PC-3 (cell line): ENCODE measurements around the gene GZF1. TPM values are rescaled to one million over a fixed set of nuclear protein-coding genes. Genes with fewer than 3 reads are reported as not detected.

Experiments
- ATAC-seq: fragments of 200-7000 bp; cut with Tn5 transposase; 2 replicates; pipeline ENCODE4 v1.9.1; 2020; ENCODE audit warnings: mild to moderate bottlenecking, moderate library complexity
- BruUV-seq: library from RNA; stranded (reverse); fragments of 400-500 nt; replicated peaks from 2 replicates; lab custom pipeline; 2021; lab: Mats Ljungman, UMichigan
- CTCF ChIA-PET: fragments of 300-600 bp; sonication (Branson Sonifier 250); formaldehyde crosslinking; loops from one replicate; lab custom pipeline; 2022; ENCODE audit warnings: antibody characterized with exemption; lab: Charles Lee
- POLR2A ChIA-PET: fragments of 300-600 bp; sonication (Branson Sonifier 250); formaldehyde crosslinking; loops from one replicate; lab custom pipeline; 2022; ENCODE audit warnings: antibody characterized with exemption; ENCODE audit not compliant: unreplicated experiment; lab: Charles Lee
- DNase-seq: peaks from one replicate; pipeline ENCODE4 v3.0.0-alpha.2; 2015
- H2AFZ ChIP-seq: fragments of 300-600 bp; sonication (generic); 2 replicates; pipeline ENCODE4 v1.6.0; 2016; ENCODE audit warnings: antibody characterized with exemption, low read length
- H3F3A ChIP-seq: fragments of 300-600 bp; sonication (generic); one replicate; pipeline ENCODE4 v1.6.0; 2017; ENCODE audit warnings: antibody characterized with exemption, low read length, control low read depth, mild to moderate bottlenecking; ENCODE audit not compliant: unreplicated experiment
- H3K27ac ChIP-seq: fragments of 300-600 bp; sonication (generic); 2 replicates; pipeline ENCODE4 v1.5.1; 2016; ENCODE audit warnings: mild to moderate bottlenecking, low read length
- H3K27me3 ChIP-seq: fragments of 300-600 bp; sonication (generic); 2 replicates; pipeline ENCODE4 v1.6.1; 2016; ENCODE audit warnings: low read length, mixed read lengths
- H3K36me3 ChIP-seq: fragments of 300-600 bp; sonication (generic); 2 replicates; pipeline ENCODE4 v1.6.1; 2016; ENCODE audit warnings: low read depth, mixed run types, low read length, mixed read lengths
- H3K4me1 ChIP-seq: fragments of 300-600 bp; sonication (generic); 2 replicates; pipeline ENCODE4 v1.5.1; 2016; ENCODE audit warnings: low read length; ENCODE audit not compliant: insufficient read depth
- H3K4me2 ChIP-seq: fragments of 300-600 bp; sonication (generic); 2 replicates; pipeline ENCODE4 v1.6.0; 2016; ENCODE audit warnings: low read length
- H3K4me3 ChIP-seq: fragments of 300-600 bp; sonication (generic); 2 replicates; pipeline ENCODE4 v1.5.1; 2016; ENCODE audit warnings: mild to moderate bottlenecking, low read length, mixed read lengths
- H3K79me2 ChIP-seq: fragments of 300-600 bp; sonication (generic); 2 replicates; pipeline ENCODE4 v1.6.1; 2017; ENCODE audit warnings: low read length, mixed read lengths
- H3K9ac ChIP-seq: fragments of 300-600 bp; sonication (generic); 2 replicates; pipeline ENCODE4 v1.6.0; 2016; ENCODE audit warnings: mild to moderate bottlenecking, low read length
- H3K9me2 ChIP-seq: fragments of 300-600 bp; sonication (generic); replicated peaks from 2 replicates; pipeline ENCODE4 v1.6.1; 2016; ENCODE audit warnings: mixed run types, low read length, mixed read lengths
- H3K9me3 ChIP-seq: fragments of 300-600 bp; sonication (generic); 2 replicates; pipeline ENCODE4 v1.6.1; 2016; ENCODE audit warnings: low read length, mixed read lengths
- H4K20me1 ChIP-seq: fragments of 300-600 bp; sonication (generic); 2 replicates; pipeline ENCODE4 v1.6.1; 2016; ENCODE audit warnings: low read length, mixed read lengths
- EZH2 ChIP-seq: fragments of 300-600 bp; sonication (generic); IDR thresholded peaks from one replicate; pipeline ENCODE4 v1.6.1; 2017; ENCODE audit warnings: antibody characterized with exemption, mild to moderate bottlenecking, low read length; ENCODE audit not compliant: unreplicated experiment
- EZH2phosphoT487 ChIP-seq: fragments of 300-600 bp; sonication (generic); IDR thresholded peaks from 2 replicates; pipeline ENCODE4 v1.6.1; 2018; ENCODE audit warnings: mild to moderate bottlenecking, antibody characterized with exemption, low read length, borderline replicate concordance
- intact Hi-C: fragments of 100-400 bp; cut with micrococcal nuclease; formaldehyde crosslinking; loops from 2 replicates; pipeline ENCODE4 v1.9.0; 2023
- total RNA-seq: library from RNA; depleted of rRNA; stranded (reverse); fragments of >200 nt; gene quantifications from 2 replicates; pipeline ENCODE4 v1.2.3, GENCODE V29; 2014
- TF ChIP-seq, protein P1 (sequence below): fragments of 300-600 bp; sonication (generic); conservative IDR thresholded peaks from 2 replicates; pipeline ENCODE4 v1.5.1; 2017; ENCODE audit warnings: antibody characterized with exemption, low read depth, mild to moderate bottlenecking, low read length

The GZF1 gene
- total RNA-seq, 1 experiment from 2014 or later = 16.0 TPM

DNA sequence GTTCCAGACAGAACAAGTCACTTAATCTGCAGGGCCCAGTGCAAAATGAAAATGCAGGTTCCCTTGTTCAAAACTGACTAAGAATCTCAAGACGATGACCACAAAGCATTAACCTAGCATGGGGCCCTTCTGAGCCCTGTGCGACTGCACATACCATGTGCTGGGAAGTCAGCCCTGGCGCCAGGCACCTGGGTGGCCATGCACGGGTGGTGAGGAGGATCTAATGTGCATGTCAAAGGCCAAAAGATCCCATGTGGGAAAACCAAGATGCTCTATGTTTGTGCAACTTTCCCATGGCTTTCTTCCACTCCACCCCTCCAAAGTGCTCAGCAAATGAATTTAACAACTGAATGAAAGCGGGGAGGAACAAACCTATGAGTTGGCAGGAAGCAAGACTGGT, 44.9 kb upstream of the GZF1 start:
- ChIA-PET POLR2A (no interaction called here), CTCF (no interaction called here)
- no peak overlapping the region for H2AFZ ChIP-seq
- ATAC-seq (no peak), DNase-seq (no peak)
- H3K4me1 ChIP-seq = no peaks in the 10 kb centered on the region
- no peak overlapping the region for H3K4me3 ChIP-seq
- peaks cover 54% of the 10 kb centered on the region for H3K27me3 ChIP-seq
- H4K20me1 ChIP-seq = no peaks in the 10 kb centered on the region
- TF ChIP-seq EZH2 (no peak), EZH2phosphoT487 (no peak)
- TF ChIP-seq, protein P1, sequence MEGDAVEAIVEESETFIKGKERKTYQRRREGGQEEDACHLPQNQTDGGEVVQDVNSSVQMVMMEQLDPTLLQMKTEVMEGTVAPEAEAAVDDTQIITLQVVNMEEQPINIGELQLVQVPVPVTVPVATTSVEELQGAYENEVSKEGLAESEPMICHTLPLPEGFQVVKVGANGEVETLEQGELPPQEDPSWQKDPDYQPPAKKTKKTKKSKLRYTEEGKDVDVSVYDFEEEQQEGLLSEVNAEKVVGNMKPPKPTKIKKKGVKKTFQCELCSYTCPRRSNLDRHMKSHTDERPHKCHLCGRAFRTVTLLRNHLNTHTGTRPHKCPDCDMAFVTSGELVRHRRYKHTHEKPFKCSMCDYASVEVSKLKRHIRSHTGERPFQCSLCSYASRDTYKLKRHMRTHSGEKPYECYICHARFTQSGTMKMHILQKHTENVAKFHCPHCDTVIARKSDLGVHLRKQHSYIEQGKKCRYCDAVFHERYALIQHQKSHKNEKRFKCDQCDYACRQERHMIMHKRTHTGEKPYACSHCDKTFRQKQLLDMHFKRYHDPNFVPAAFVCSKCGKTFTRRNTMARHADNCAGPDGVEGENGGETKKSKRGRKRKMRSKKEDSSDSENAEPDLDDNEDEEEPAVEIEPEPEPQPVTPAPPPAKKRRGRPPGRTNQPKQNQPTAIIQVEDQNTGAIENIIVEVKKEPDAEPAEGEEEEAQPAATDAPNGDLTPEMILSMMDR = no peak
- no peaks in the 10 kb centered on the region for H3K9me2 ChIP-seq
- no peak overlapping the region for H3K9ac ChIP-seq
- H3K36me3 ChIP-seq = no peaks in the 10 kb centered on the region
- no TSS peak for BruUV-seq
- H3F3A ChIP-seq = no peaks in the 10 kb centered on the region
- no peak overlapping the region for H3K4me2 ChIP-seq
- no peaks in the 10 kb centered on the region for H3K9me3 ChIP-seq
- H3K27ac ChIP-seq = no peak overlapping the region
- H3K79me2 ChIP-seq = no peaks in the 10 kb centered on the region
- intact Hi-C loops = no loop called here

DNA sequence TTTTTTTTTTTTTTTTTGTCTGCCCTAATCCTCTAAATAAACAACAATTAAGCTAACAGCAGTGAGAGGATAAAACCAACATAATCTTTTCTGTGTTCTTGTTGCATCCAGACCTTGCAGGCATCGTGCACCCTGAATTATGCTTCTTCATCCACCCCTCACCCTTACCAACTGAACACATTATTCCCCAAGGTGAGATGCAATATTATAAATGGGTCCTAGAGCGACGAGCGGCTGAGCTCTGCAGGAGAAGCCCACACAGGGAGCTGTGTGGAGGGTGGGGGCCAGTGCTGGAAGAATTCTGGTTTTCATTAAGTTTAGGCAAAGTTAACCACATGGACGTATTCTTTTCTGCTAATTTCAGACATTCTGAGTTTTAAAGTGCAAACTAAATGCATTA, 43.6 kb upstream of the GZF1 start:
- H3F3A ChIP-seq = no peaks in the 10 kb centered on the region
- no peaks in the 10 kb centered on the region for H4K20me1 ChIP-seq
- H3K27ac ChIP-seq = no peak overlapping the region
- no peak overlapping the region for H3K4me3 ChIP-seq
- TF ChIP-seq, protein P1 = no peak
- TF ChIP-seq EZH2 = no peak
- TF ChIP-seq EZH2phosphoT487 = no peak
- H3K4me2 ChIP-seq = no peak overlapping the region
- BruUV-seq = no TSS peak
- H3K79me2 ChIP-seq = no peaks in the 10 kb centered on the region
- ChIA-PET CTCF (no interaction called here), POLR2A (no interaction called here)
- H3K27me3 ChIP-seq = peaks cover 42% of the 10 kb centered on the region
- intact Hi-C loops = no loop called here
- DNase-seq (no peak), ATAC-seq (no peak)
- no peaks in the 10 kb centered on the region for H3K9me2 ChIP-seq
- H3K36me3 ChIP-seq = no peaks in the 10 kb centered on the region
- H2AFZ ChIP-seq = no peak overlapping the region
- no peaks in the 10 kb centered on the region for H3K9me3 ChIP-seq
- no peak overlapping the region for H3K9ac ChIP-seq
- H3K4me1 ChIP-seq = no peaks in the 10 kb centered on the region

DNA sequence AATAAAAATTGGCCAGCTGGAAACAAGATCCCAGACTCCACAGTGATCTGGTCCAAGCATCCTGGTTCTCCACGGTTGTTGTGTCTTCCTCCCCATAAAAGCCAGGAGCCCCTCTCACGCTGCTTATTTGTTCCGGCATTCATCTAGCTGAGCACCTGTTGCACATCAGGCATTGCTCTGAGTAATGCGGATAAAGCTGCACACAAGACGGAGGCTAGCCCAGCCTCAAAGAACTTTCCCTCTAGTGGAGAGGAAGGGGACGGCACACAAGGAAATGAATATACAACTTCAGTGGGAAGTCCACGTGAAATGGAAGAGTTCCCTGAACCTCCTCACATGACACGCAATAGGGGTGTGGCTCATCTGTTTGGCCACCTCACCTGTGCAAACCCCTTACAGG, 41.7 kb upstream of the GZF1 start:
- ChIA-PET CTCF (interaction anchor here (1.3 kb wide), 1 partner anchor 629 kb away, joined by 4 read pairs; no protein-coding TSS in a partner anchor), POLR2A (no interaction called here)
- TF ChIP-seq EZH2 = no peak
- TF ChIP-seq, protein P1 = peak; percentile 73
- ATAC-seq (peak; percentile 71), DNase-seq (peak; percentile 64)
- Histone ChIP-seq H3K4me2 (no peak overlapping the region), H4K20me1 (no peaks in the 10 kb centered on the region), H2AFZ (no peak overlapping the region), H3K9me2 (no peaks in the 10 kb centered on the region), H3K27ac (no peak overlapping the region), H3K9ac (no peak overlapping the region), H3F3A (no peaks in the 10 kb centered on the region), H3K9me3 (no peaks in the 10 kb centered on the region), H3K36me3 (no peaks in the 10 kb centered on the region), H3K4me3 (no peak overlapping the region), H3K79me2 (no peaks in the 10 kb centered on the region), H3K4me1 (no peaks in the 10 kb centered on the region), H3K27me3 (peaks cover 39% of the 10 kb centered on the region)
- no TSS peak for BruUV-seq
- intact Hi-C loops = loop anchor here (1.0 kb wide), 1 partner anchor 629 kb away; no protein-coding TSS in a partner anchor
